ENCODE results near the gene RELA.

DNA sequence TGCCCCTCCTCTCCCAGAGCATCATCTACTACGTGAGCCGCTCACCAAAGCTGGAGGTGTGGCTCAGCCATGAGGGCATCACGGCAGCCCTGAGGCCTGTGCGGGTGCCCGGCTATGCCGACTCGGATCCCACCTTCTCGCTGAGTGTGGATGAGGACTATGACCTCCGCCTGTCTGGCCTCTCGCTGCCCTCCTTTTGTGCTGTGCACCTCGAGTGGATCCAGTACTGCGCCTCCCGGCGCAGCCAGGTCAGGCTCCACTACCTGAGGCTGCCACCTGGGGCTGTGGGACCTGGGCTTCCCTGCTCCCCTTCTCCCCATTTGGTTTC is 28.6 kb downstream of the RELA start:
- TF ChIP-seq CTCF (IDR thresholded peaks at IDR 0.05 in 2 of 3, conservative IDR thresholded peaks at IDR 0.05 in 1 of 3; ENCODE audit: control insufficient read depth in 2 of 3, extremely low read depth in 1 of 3, insufficient read depth in 1 of 3, low read depth in 3 of 3, low read length in 3 of 3) = no peak
- TF ChIP-seq, protein P1, sequence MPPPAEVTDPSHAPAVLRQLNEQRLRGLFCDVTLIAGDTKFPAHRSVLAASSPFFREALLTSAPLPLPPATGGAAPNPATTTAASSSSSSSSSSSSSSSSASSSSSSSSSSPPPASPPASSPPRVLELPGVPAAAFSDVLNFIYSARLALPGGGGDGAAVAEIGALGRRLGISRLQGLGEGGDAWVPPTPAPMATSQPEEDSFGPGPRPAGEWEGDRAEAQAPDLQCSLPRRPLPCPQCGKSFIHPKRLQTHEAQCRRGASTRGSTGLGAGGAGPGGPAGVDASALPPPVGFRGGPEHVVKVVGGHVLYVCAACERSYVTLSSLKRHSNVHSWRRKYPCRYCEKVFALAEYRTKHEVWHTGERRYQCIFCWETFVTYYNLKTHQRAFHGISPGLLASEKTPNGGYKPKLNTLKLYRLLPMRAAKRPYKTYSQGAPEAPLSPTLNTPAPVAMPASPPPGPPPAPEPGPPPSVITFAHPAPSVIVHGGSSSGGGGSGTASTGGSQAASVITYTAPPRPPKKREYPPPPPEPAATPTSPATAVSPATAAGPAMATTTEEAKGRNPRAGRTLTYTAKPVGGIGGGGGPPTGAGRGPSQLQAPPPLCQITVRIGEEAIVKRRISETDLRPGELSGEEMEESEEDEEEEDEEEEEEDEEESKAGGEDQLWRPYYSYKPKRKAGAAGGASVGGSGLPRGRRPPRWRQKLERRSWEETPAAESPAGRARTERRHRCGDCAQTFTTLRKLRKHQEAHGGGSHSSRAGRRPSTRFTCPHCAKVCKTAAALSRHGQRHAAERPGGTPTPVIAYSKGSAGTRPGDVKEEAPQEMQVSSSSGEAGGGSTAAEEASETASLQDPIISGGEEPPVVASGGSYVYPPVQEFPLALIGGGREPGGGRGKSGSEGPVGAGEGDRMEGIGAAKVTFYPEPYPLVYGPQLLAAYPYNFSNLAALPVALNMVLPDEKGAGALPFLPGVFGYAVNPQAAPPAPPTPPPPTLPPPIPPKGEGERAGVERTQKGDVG (CRISPR knock-in tag; IDR thresholded peaks at IDR 0.05) = no peak
